Germinal center (tissue), 1 donor: ENCODE measurements around the gene FAM219A.

ENCODE experiments used
- DNase-seq: peaks from one replicate; pipeline ENCODE4 v3.0.0; 2012; ENCODE audit warnings: mixed read lengths, low spot score

FAM219A gene

GRCh38 chr9:34400686-34401602, 57.4 kb downstream of the FAM219A start:
- no peak for DNase-seq

- DNase-seq, result no peak
Measured at GRCh38 chr9:34400275-34400674, 58.1 kb downstream of the FAM219A start.

DNA sequence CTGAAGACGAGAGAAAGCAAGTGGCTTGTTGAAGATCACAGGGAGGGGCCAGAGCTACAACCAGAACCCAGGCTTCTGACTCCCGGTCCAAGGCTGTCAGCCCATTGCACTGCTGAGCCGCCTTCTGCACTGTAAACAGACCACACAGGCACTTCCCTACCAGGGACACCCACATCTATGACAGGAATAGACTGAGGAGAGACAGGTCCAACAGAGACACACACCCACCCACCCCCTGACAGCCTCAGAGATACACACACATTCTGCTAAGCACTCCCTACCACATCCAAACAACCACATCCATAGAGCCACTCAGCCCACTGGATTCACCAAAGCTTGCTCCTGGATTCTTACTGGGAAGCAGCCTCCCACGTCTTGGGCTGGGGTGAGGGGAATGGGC, 58.6 kb downstream of the FAM219A start:
- no peak for DNase-seq

DNA sequence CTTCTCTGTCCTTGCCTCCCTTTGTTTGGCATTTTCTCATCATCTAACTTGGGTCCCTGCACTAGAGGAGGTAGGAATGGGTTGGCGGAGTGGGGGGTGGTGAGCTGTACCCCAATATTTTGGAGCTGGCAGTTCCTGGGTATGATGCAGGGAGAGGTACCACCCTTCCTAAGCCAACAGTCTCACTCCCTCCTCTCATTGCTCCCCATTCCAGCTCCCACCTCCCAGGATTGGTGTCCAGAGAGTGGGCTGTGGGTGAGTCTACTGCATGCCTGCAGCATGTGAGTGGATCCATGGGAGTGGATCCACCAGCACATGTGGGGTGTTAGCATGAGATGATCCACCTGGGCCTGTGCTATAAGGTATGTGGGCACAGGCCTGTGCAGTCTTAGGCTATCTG, 59.5 kb downstream of the FAM219A start:
- no peak for DNase-seq

DNA sequence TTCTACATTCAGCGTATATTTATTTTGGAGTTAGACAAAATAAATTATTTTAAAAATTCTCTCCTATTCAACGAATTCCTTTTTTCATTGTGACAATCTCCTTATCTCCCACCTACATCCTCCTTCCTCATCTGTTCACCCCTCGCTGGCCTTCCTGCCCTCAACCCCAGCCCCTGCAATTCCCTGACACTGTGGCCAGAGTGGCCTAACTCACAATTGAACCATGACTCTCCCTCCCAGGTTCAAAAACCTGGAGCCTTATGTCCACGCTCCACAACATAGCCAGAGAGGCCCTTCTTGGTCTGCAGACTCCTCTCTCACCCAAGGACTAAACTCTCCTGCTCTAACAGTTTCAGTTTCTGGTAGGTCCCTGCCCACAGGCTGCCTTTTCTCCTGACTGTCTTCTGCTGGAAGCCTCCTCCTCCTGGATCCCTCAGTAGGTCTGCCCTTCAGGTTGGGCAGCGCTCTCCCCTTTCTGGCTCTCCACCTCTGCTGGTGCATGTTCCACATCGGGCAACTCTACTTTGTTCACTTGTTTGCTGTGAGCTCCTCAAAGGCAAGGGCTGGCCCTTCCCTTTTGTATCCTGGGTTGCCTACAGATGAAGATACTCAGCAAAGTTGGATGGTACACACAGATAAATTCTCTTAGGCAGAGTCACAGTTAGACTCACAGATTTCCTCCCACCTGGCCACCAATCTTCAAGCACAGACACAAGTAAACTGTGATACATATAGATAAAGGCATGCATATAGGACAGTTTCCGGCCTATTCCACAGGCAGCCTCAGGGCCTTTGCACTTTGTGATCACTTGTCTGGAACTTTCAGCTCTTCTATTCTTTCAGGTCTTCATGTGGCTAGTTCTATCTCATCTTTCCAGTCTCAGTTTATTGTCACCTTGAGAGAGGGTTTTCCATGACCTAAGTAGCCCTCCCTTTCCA, 61.8 kb downstream of the FAM219A start:
- no peak for DNase-seq

DNA sequence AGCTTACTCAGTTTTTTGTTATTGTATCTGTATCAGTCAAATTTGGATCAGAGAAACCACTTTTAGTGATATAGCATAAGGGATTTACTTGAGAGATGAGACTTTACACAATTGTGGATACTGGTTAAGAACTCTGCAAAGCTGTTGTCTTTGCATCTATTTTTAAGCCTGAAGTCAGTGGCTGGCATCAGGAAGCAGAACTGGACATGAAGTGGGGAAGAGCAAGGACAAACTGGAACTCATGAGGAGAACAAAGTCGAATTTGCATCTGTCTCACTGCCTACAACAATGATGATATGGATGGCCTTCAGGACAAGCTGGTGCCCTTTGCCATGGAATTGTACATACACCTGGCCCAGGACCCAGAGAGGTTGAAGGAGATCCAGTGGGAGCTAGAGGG, 65.9 kb downstream of the FAM219A start:
- DNase-seq, result no peak

GRCh38 chr9:34387239-34387638, 71.1 kb downstream of the FAM219A start:
- DNase-seq, result no peak

- no peak for DNase-seq
Measured at GRCh38 chr9:34386656-34387055, 71.7 kb downstream of the FAM219A start.

DNA sequence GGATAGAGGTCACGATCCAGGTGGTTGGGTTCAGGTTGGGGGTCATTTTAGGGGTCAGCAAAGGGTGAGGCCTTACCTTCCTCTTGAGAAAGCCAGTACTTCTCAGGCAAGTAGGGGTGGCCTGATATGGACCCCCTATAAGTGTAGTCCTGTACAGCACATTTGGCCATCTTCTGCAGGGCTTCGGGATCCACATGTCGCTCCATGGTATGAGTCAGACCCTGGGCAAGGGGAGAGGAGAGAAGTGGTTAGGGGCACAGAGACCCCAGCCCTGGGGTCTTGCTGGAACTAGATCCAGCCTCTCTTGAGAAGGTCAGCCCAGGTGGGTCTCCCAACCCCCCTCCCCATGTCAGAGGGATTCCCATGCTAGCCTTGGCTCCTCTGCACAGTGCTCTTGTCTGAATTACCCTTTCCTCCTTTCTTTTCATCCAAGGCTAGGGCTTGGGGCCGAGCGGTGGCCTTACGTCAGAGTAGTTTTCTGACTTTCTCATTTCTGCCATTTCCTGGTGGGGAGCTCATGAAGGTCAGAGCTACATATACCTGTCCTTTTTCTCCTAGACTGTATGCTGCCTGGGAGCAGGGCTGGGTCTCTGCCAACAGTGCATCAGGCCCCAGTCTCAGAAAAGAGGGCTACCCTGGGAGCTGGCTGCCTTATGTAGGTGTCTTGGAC, 72.7 kb downstream of the FAM219A start:
- no peak for DNase-seq

- DNase-seq, result no peak
Measured at GRCh38 chr9:34384368-34385165, 73.8 kb downstream of the FAM219A start.

- no peak for DNase-seq
Measured at GRCh38 chr9:34383904-34384303, 74.5 kb downstream of the FAM219A start.

- DNase-seq, result no peak
Measured at GRCh38 chr9:34382879-34383278, 75.5 kb downstream of the FAM219A start.

DNA sequence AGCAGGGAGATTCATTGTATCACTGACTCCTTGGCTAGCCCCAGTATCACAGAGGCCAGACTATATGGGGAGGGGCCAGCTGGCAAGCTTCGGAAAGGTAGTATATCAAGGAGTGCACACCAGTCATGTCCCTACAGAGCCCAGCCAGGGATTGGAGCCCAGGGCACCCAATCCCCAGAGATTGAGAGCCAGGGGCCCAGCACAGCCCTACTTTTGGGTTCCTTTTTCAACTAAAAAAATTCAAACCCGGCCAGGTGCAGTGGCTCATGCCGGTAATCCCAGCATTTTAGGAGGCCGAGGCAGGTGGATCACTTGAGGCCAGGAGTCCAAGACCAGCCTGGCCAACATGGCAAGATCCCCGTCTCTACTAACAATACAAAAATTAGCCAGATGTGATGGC, 76.3 kb downstream of the FAM219A start:
- no peak for DNase-seq

DNA sequence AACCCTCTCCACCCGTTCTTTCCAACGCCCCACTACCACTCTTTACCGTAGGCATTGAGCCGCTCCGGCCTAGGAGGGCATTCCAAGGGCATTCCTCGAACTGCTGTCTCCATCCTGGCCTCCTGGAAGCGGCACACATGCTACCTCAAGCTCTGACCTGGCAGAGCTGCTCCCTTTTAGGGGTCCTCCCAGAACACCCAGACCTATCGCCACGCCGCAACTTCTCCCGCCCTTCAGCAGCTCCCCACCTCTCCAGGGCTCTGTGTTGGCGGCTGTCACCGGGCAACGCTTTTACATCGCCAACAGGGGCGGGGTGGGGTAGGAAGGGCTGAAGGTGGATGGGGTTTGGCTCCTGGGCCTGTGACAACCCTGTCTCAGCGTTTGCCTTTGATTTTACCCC, 77.0 kb downstream of the FAM219A start:
- DNase-seq, result no peak

DNA sequence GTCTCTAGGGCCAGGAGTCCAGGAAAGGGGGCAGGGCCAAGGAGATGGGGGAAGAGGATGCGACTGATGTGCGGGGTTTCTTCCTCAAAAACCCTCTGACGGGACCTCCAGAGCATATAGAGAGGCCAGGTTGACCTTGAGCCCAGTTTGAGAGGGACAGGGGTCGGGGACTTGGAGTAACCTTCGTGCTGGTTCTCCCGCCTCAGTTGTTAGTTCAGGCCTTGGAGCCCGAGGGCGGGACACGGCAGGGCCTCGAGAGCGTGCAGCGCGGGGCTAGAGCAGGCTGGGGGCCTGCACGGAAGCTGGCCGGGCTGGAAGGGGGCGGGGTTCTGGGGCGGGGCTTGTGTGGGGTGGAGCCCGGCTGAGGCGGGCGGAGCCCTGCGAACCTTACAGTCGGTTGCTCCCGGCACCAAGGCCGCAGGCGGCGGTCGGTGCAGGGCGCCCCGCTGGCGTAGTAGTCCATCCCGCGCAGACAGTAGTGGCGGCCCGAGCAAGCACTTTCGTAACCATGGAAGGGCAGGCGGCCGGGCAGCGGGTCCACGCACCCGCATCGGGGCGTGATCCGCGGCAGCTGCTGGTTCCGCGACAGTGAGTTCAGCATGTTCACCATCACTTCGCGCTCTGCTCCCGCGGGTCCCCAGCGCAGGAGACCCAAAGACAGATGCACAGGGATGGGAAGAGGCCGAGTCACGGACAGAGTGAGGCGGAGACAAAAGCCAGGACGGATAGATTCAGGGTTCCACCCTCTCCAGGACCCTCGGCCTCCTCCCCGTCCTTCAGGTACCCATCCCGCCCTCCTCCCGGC, 77.7 kb downstream of the FAM219A start:
- peak; percentile 96 for DNase-seq

DNA sequence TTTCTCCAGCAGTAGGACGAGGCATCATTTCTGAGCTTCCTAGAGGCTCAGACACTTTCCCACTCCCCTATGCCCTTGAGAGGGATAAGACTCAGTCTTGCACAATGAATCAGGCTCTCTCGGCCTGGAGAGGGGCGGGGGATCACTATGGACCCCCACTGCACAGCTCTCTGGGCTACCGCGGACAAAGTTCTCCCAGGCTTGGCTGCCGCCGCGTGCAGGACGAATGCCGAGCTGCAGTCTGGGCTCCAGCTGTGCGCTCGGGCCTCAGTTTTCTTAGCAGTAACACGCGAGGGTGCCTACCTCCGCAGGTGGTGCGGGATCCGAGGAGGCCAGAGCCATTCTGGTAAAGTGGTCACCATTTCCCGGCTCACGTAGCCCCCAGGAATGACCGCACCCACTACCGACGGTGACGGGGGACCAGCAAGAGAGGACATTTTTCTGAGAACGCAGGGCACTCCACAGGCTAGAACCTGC, 78.3 kb downstream of the FAM219A start:
- DNase-seq, result peak; percentile 21

DNA sequence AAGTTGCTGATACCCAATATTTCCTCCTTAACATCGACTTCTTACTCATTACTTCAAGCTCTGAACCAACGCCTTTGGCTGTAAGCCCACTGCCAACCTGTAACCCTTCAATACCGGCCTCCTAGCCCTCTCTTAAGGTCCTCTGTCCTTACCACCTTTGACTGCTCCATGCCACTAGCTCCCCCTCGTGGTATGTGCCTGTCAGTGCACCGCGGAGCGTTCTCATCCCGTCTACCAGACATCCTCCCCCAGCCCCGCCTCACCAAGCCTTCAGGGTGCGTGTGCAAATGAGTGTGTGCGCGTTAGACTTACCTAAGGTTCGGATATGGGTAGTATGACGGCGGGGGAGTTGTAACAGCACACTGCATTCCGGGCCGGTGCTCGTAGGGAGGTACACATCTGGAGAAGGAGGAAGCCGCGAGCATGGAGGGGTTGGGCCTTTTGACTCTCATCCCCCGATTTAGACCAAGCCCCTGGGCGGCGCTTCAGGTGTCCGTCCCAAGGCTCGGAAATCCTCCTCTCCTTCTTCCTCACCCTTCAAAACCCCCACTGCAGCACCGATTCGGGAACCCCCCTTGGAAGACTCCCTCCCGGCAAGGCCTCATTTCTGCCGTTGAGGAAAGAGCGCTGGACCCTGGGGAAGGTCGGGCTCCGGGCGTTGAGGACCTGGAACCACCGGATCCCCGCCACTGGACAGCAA, 78.9 kb downstream of the FAM219A start:
- peak; percentile 89 for DNase-seq

DNA sequence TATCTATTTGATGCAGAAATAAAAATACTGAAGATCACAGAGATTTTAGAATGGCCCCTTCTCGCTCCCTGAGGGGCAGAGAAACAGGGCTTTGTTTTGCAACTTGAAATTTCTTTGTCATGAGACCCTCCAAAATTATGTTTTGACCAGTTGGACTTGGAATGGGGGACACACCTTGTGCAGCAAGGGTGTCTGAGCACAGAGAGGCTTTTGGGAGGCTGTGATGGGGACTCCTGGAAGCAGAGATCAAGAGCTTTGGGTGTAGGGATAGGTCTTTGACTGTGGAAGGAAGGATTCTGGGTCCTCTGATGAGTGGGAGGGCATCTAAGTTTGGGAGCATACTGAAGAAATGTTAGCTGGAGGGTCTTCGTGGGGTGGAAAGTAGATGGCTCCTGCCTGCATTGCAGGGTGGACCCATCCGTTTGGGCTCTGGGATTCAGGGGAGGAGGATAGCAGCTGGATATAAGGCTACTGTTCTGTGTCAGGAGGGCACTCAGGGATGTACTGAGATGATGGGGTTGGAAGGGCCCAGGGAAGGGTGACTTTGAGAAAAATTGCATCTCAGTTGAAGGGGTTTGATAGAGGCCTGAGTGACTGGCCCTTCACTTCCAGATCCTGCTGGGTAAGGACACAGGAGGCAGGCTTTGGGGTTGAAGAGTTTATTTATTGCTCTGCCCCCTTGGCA, 79.9 kb downstream of the FAM219A start:
- no peak for DNase-seq

- DNase-seq, result no peak
Measured at GRCh38 chr9:34377404-34377746, 81.0 kb downstream of the FAM219A start.
